WTC11 (cell line): ENCODE measurements around the gene MIDN.

ENCODE experiments used
- CTCF ChIP-seq: fragments of 200-600 bp; IDR thresholded peaks from 2 replicates; pipeline ENCODE4 v1.8.0; 2022; ENCODE audit warnings: antibody characterized with exemption
- TF ChIP-seq, protein P1 (sequence below): sonication (generic); formaldehyde crosslinking; conservative IDR thresholded peaks from 2 replicates; pipeline ENCODE4 v1.8.1; 2023; ENCODE audit warnings: mild to moderate bottlenecking, low read depth, missing genetic modification reagents, moderate library complexity
- TF ChIP-seq, protein P2 (sequence below): sonication (generic); formaldehyde crosslinking; IDR thresholded peaks from 2 replicates; pipeline ENCODE4 v1.8.1; 2023; ENCODE audit warnings: mild to moderate bottlenecking, moderate library complexity, missing genetic modification reagents

DNA sequence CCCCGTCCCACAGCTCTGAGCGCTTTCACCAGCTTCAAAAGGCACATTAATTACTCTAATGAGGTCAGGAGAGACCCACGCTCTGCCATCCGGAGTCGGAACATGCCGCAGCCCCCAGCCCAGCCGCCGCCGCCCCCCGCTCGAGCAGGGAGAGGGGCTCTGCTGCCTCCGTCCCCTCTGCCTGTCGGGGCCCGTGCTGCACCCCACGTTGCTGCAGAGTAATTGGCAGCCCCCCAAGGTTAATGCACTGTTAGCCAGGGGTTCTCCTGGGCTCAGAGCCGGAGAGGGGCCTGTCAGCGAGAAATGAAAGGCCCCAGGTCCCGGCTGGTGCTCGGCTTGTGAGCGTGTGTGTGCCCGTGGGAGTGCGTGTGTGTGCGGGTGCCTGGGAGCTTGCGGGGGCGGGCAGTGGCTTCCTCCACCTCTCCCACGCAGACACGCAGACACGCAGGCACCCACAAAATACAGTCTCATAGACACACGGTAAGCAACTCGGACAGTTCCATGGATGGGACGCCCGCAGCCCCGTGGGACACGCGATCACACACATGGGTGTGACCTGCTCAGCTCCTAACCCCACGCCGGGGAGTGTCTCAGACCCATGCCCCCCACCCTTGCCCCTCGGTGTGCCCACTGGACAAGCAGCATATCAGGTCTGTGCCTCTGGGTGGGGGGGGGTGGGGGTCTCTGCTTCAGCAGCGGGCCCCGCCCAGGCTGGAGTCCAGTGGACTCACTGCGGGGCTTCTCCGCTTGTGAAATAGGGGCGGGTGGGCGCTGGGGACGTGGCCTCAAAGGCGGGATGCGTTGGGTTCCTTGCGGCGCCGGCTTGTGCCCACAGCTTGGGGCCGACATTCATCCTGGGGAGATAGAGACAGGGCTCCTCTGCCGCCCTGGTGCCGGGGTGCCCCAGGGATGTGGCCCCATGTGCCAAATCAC lies 32.5 kb downstream of the MIDN start:
- TF ChIP-seq CTCF, result no peak
- TF ChIP-seq, protein P1, sequence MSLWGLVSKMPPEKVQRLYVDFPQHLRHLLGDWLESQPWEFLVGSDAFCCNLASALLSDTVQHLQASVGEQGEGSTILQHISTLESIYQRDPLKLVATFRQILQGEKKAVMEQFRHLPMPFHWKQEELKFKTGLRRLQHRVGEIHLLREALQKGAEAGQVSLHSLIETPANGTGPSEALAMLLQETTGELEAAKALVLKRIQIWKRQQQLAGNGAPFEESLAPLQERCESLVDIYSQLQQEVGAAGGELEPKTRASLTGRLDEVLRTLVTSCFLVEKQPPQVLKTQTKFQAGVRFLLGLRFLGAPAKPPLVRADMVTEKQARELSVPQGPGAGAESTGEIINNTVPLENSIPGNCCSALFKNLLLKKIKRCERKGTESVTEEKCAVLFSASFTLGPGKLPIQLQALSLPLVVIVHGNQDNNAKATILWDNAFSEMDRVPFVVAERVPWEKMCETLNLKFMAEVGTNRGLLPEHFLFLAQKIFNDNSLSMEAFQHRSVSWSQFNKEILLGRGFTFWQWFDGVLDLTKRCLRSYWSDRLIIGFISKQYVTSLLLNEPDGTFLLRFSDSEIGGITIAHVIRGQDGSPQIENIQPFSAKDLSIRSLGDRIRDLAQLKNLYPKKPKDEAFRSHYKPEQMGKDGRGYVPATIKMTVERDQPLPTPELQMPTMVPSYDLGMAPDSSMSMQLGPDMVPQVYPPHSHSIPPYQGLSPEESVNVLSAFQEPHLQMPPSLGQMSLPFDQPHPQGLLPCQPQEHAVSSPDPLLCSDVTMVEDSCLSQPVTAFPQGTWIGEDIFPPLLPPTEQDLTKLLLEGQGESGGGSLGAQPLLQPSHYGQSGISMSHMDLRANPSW (CRISPR knock-in tag), result no peak
- TF ChIP-seq, protein P2, sequence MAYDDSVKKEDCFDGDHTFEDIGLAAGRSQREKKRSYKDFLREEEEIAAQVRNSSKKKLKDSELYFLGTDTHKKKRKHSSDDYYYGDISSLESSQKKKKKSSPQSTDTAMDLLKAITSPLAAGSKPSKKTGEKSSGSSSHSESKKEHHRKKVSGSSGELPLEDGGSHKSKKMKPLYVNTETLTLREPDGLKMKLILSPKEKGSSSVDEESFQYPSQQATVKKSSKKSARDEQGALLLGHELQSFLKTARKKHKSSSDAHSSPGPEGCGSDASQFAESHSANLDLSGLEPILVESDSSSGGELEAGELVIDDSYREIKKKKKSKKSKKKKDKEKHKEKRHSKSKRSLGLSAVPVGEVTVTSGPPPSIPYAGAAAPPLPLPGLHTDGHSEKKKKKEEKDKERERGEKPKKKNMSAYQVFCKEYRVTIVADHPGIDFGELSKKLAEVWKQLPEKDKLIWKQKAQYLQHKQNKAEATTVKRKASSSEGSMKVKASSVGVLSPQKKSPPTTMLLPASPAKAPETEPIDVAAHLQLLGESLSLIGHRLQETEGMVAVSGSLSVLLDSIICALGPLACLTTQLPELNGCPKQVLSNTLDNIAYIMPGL (CRISPR knock-in tag), result no peak
